Measurements from ENCODE around the gene JAK1.

GRCh38 chr1:64928325-64928724 lies 38.0 kb downstream of the JAK1 start:
- TF ChIP-seq CTCF (IDR thresholded peaks at IDR 0.05) (no peak), POLR2A (IDR thresholded peaks at IDR 0.05) (no peak)

Data from upper lobe of left lung (tissue), 4 donors.